ENCODE results near the gene FRMD1.

GRCh38 chr6:168004023-168004422, 75.0 kb downstream of the FRMD1 start:
- TF ChIP-seq, protein P1, sequence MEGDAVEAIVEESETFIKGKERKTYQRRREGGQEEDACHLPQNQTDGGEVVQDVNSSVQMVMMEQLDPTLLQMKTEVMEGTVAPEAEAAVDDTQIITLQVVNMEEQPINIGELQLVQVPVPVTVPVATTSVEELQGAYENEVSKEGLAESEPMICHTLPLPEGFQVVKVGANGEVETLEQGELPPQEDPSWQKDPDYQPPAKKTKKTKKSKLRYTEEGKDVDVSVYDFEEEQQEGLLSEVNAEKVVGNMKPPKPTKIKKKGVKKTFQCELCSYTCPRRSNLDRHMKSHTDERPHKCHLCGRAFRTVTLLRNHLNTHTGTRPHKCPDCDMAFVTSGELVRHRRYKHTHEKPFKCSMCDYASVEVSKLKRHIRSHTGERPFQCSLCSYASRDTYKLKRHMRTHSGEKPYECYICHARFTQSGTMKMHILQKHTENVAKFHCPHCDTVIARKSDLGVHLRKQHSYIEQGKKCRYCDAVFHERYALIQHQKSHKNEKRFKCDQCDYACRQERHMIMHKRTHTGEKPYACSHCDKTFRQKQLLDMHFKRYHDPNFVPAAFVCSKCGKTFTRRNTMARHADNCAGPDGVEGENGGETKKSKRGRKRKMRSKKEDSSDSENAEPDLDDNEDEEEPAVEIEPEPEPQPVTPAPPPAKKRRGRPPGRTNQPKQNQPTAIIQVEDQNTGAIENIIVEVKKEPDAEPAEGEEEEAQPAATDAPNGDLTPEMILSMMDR (conservative IDR thresholded peaks at IDR 0.05 in 1 of 2, IDR thresholded peaks at IDR 0.05 in 1 of 2; ENCODE audit: extremely low read depth in 1 of 2, insufficient read depth in 1 of 2, low read depth in 1 of 2, low read length in 2 of 2), result no peak
- no peak for TF ChIP-seq EZH2 (IDR thresholded peaks at IDR 0.05; ENCODE audit: borderline replicate concordance, low read length)

Measured in mammary epithelial cell (primary cell).